Measurements from ENCODE around the gene LRRTM4. TPM values are rescaled to one million over a fixed set of nuclear protein-coding genes. Genes with fewer than 3 reads are reported as not detected.

LRRTM4 gene
- polyA plus RNA-seq, 1 donor (not counting 4 experiments of a cell fraction or from before 2014, with no cell fraction given): not detected

- H3K27ac ChIP-seq (ENCODE audit: control insufficient read depth, insufficient read depth, low read length): no peak overlapping the region
- H3K4me2 ChIP-seq (ENCODE audit: control insufficient read depth, extremely low read depth, insufficient read depth, low read depth, low read length): no peak overlapping the region
- DNase-seq (ENCODE audit: low read depth, low spot score) (no peak), FAIRE-seq (no peak)
- H3K9ac ChIP-seq (ENCODE audit: control insufficient read depth, extremely low read depth, insufficient read depth, low read length): no peak overlapping the region
- no peak for TF ChIP-seq EZH2 (IDR thresholded peaks at IDR 0.05; ENCODE audit: low read length)
- TF ChIP-seq CTCF (optimal IDR thresholded peaks at IDR 0.05 in 1 of 3, IDR thresholded peaks at IDR 0.05 in 1 of 3, conservative IDR thresholded peaks at IDR 0.05 in 1 of 3; ENCODE audit: extremely low read depth in 1 of 3, insufficient read depth in 2 of 3, low read length in 3 of 3): no peak
- H3K4me1 ChIP-seq (ENCODE audit: control insufficient read depth, extremely low read depth, insufficient read depth, low read length): no peaks in the 10 kb centered on the region
- no peak overlapping the region for H3K4me3 ChIP-seq (ENCODE audit: control insufficient read depth in 2 of 3, extremely low read depth in 1 of 3, insufficient read depth in 2 of 3, low read depth in 1 of 3, low read length in 3 of 3)
- H2AFZ ChIP-seq (ENCODE audit: control insufficient read depth, low read length): no peak overlapping the region
- no peaks in the 10 kb centered on the region for H3K36me3 ChIP-seq (ENCODE audit: control insufficient read depth in 2 of 2, extremely low read depth in 1 of 2, insufficient read depth in 2 of 2, low read length in 2 of 2)
- H3K27me3 ChIP-seq (ENCODE audit: control insufficient read depth, extremely low read depth, insufficient read depth, low read length): no peaks in the 10 kb centered on the region
- H3K79me2 ChIP-seq (ENCODE audit: control insufficient read depth, insufficient read depth, low read length): no peaks in the 10 kb centered on the region
- dilution Hi-C loops (cut with MboI; ENCODE audit: extremely low pct_ligation_motif_present, low sequenced_read_pairs): no loop called here
- no peaks in the 10 kb centered on the region for H3K9me1 ChIP-seq (ENCODE audit: control insufficient read depth, extremely low read depth, insufficient read depth, low read length)
- H4K20me1 ChIP-seq (ENCODE audit: control insufficient read depth, extremely low read depth, insufficient read depth, low read length): no peaks in the 10 kb centered on the region
- no peaks in the 10 kb centered on the region for H3K9me3 ChIP-seq (ENCODE audit: control insufficient read depth, low read depth, low read length)
These were observed 524.9 kb downstream of the LRRTM4 start for GRCh38 chr2:76997296-76997695.

GRCh38 chr2:76985387-76986136 is 536.6 kb downstream of the LRRTM4 start:
- TF ChIP-seq EZH2 (IDR thresholded peaks at IDR 0.05; ENCODE audit: low read length) (no peak), CTCF (optimal IDR thresholded peaks at IDR 0.05 in 1 of 3, IDR thresholded peaks at IDR 0.05 in 1 of 3, conservative IDR thresholded peaks at IDR 0.05 in 1 of 3; ENCODE audit: extremely low read depth in 1 of 3, insufficient read depth in 2 of 3, low read length in 3 of 3) (no peak)
- Histone ChIP-seq H2AFZ (ENCODE audit: control insufficient read depth, low read length) (no peak overlapping the region), H3K27ac (ENCODE audit: control insufficient read depth, insufficient read depth, low read length) (no peak overlapping the region), H3K4me2 (ENCODE audit: control insufficient read depth, extremely low read depth, insufficient read depth, low read depth, low read length) (no peak overlapping the region), H3K4me1 (ENCODE audit: control insufficient read depth, extremely low read depth, insufficient read depth, low read length) (no peaks in the 10 kb centered on the region), H4K20me1 (ENCODE audit: control insufficient read depth, extremely low read depth, insufficient read depth, low read length) (no peaks in the 10 kb centered on the region), H3K9me3 (ENCODE audit: control insufficient read depth, low read depth, low read length) (no peaks in the 10 kb centered on the region), H3K9me1 (ENCODE audit: control insufficient read depth, extremely low read depth, insufficient read depth, low read length) (no peaks in the 10 kb centered on the region), H3K36me3 (ENCODE audit: control insufficient read depth in 2 of 2, extremely low read depth in 1 of 2, insufficient read depth in 2 of 2, low read length in 2 of 2) (no peaks in the 10 kb centered on the region), H3K27me3 (ENCODE audit: control insufficient read depth, extremely low read depth, insufficient read depth, low read length) (no peaks in the 10 kb centered on the region), H3K79me2 (ENCODE audit: control insufficient read depth, insufficient read depth, low read length) (no peaks in the 10 kb centered on the region), H3K4me3 (ENCODE audit: control insufficient read depth in 2 of 3, extremely low read depth in 1 of 3, insufficient read depth in 2 of 3, low read depth in 1 of 3, low read length in 3 of 3) (no peak overlapping the region), H3K9ac (ENCODE audit: control insufficient read depth, extremely low read depth, insufficient read depth, low read length) (no peak overlapping the region)
- FAIRE-seq: no peak
- dilution Hi-C loops (cut with MboI; ENCODE audit: extremely low pct_ligation_motif_present, low sequenced_read_pairs): no loop called here
- DNase-seq (ENCODE audit: low read depth, low spot score): no peak
